NCI-H1417 treated with DMSO at 0.1 percent for 48 hours (cell line): ENCODE measurements around the gene ZNG1B.
"Not testable (repeated sequence)": the region's sequence is repeated elsewhere in the genome, so short reads cannot be mapped to it uniquely, and the experiment has no call there.

Experiments
- DNase-seq: peaks from one replicate; lab custom pipeline; 2025; lab: John Stamatoyannopoulos, UW

Gene ZNG1B

GRCh38 chr2:113437508-113438465, at the start of gene ZNG1B:
Gene ZNG1B (plus strand): TSS chr2:113437691. CDS start chr2:113437869, 178 bp downstream.
- DNase-seq = not testable (repeated sequence)

- no peak for DNase-seq
These were observed 47.2 kb upstream of the ZNG1B start for GRCh38 chr2:113390124-113390849.

GRCh38 chr2:113391073-113391472, 46.4 kb upstream of the ZNG1B start:
- DNase-seq = no peak

GRCh38 chr2:113406114-113406513, 31.4 kb upstream of the ZNG1B start:
- DNase-seq = no peak

DNA sequence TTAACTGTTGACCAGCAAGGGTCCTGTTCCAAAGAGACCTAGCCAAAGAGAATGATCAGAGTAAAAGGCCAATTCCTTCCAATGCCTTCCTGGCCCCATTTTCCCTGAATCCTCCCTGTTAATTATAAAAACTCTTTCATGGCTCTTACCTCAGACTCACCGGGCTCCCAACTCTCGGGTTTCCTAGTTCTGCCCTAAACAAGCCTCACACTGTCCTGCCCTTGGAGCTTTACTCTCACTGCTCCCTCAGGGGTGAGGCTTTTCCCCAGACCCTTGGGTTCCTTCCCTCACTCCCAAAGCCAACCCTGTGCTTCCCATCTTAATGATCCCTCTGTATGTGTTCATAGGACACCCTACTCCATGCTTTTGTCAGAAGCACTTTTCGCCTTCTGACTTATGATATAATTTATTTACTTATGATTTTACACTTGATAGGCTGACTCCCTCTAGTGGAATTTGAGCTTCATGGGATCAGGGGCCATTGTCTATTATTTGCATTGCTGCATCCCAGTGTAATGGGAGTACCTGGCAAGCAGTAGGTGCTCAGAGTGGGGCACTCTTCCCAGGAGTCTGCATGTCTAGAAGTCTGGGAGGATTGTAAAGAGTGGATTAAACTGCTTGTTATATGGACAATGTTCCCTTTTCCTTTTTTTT, 29.9 kb upstream of the ZNG1B start:
- DNase-seq = no peak

DNA sequence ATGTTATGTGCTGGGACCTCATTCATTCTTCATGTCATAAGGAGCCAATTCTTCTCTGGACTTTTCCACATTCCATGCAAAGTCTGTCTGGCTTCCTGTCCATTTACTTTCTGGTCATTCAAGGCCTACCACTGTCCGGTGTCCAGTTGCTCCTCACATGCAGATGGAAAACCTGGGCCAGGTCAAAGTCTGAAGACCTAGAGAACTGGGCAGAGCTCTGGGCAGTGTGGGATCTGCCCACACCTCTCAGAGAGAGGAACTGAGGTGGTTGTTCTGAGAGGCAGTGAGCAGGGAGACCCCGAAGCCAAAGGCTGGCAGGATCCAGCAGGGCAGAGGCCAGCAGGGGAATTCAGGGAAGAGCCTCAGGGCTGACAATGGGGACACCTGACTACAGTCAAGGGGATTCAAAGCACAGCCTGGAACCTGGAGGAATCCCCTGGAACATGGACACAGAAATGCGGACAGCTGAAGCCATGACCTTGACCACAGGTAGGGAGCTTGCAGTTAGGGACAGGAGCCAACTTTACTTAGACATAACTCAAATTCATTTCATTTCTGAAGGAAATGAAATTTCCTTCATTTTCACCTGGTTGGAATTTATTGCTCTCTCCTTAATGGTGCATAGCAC, 25.7 kb upstream of the ZNG1B start:
- DNase-seq = not testable (repeated sequence)

- DNase-seq = not testable (repeated sequence)
These were observed 24.7 kb upstream of the ZNG1B start for GRCh38 chr2:113412774-113413173.

- DNase-seq = not testable (repeated sequence)
These were observed 5.7 kb upstream of the ZNG1B start for GRCh38 chr2:113431773-113432172.

GRCh38 chr2:113433468-113433867, 4.0 kb upstream of the ZNG1B start:
- not testable (repeated sequence) for DNase-seq

GRCh38 chr2:113465770-113466169, 28.3 kb downstream of the ZNG1B start:
- DNase-seq = not testable (repeated sequence)

GRCh38 chr2:113476688-113477368, 39.3 kb downstream of the ZNG1B start:
- DNase-seq = not testable (repeated sequence)

- DNase-seq = not testable (repeated sequence)
These were observed 59.0 kb downstream of the ZNG1B start for GRCh38 chr2:113496527-113496926.

GRCh38 chr2:113498365-113498764, 60.9 kb downstream of the ZNG1B start, which contains the start of gene FOXD4L1:
Gene FOXD4L1 (plus strand): TSS chr2:113498665. CDS start chr2:113499257, 592 bp downstream.
- DNase-seq = not testable (repeated sequence)

DNA sequence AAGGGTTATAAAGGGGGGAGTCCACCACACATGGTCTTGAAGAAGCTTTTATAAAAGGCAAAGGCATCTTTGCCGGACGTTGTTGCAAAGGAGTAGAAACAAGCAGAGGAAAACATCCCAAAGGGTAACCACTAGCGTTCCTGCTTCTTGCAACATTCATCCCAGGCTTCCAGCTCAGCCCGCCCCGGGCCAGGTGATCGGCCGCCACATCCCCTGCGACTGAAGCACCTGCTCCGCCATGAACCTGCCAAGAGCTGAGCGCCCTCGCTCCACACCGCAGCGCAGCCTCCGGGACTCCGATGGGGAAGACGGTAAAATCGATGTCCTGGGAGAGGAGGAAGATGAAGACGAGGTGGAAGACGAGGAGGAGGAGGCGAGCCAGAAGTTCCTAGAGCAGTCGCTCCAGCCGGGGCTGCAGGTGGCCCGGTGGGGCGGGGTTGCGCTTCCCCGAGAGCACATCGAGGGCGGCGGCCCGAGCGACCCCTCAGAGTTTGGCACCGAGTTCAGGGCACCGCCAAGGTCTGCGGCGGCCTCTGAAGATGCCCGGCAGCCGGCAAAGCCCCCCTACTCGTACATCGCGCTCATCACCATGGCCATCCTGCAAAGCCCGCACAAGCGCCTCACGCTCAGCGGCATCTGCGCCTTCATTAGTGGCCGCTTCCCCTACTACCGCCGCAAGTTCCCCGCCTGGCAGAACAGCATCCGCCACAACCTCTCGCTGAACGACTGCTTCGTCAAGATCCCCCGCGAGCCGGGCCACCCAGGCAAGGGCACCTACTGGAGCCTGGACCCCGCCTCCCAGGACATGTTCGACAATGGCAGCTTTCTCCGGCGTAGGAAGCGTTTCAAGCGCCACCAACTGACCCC, 61.8 kb downstream of the ZNG1B start:
- not testable (repeated sequence) for DNase-seq

DNA sequence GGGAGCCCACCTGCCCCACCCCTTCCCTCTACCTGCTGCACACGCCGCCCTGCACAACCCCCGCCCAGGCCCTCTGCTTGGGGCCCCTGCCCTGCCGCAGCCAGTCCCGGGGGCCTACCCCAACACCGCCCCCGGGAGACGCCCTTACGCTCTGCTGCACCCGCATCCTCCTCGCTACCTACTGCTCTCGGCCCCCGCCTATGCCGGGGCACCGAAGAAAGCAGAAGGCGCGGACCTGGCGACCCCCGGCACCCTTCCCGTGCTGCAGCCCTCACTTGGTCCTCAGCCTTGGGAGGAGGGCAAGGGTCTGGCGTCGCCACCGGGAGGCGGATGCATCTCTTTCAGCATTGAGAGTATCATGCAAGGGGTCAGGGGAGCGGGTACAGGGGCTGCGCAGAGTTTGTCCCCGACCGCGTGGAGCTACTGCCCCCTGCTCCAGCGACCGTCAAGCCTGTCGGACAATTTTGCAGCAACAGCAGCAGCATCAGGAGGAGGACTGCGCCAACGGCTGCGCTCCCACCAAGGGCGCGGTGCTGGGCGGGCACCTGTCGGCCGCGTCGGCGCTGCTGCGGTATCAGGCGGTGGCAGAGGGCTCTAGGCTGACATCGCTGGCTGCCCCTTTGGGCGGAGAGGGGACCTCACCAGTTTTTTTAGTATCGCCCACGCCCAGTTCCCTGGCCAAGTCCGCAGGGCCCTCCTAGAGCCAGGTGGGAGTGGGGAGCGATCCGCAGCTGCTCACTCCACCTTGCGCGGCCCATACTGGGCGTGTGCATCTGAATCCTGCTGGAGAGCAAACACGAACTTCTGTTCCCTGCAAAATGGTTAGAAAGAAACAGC, 62.6 kb downstream of the ZNG1B start:
- DNase-seq = not testable (repeated sequence)

DNA sequence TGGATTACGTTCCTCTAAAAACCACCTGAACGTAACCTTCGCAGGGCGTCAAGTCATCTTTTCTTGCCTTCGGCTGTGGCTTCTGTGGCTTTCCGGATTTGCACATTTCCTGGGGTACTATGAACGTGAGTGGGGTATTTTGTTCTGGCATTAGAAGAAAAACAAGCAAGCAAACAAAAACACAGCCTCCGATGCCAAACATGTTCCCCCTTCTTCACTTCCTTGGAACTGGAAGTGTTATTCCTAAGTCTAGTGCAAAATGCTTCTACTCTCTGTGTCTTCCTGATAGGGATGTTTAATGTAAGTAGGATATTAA, 63.2 kb downstream of the ZNG1B start:
- not testable (repeated sequence) for DNase-seq

DNA sequence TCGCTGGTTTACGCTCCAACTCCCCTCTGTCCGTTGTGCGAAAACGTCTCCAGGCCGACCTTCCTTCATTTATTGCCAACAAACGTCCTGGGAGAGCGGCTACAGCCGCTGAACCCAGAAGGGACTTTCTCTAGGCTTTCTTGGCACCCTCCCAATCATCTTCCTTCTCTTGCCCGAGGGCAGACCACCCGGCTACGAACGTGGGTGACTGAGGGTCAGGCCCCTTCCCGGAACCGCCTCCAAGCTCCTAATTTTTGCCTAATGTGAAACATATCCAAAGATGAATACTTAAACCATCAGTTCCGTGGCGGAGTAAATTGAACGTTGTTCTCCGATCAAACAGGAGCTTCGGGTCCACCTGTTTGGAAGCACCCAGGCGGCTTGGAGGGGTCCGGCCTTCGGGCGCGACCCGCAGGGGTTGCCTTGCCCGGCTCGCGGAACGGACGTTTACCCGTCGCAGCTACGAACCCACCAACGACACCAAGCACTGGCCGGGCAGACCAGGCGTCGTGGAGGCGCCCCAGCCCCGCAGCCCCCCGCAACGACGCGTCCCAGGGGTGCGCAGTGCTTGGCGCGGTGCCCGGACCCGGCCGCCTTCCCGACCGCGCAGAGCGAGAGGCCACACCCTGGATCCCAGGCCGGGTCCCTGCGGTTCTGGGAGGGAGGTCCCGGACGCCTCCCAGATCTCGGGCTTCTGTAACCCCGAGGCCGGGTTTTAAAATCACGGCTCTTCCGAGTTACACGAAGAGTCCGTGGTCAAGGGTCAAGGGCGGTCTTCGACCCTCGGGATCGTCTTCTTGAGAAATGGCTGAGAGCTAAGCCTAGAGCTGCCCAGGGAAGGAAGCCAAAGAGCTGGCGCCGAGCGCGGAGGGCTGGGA, 65.0 kb downstream of the ZNG1B start:
- DNase-seq = not testable (repeated sequence)
